GM23248 (cell line): ENCODE measurements around the gene HAGH. TPM values are rescaled to one million over a fixed set of nuclear protein-coding genes. Genes with fewer than 3 reads are reported as not detected.

Experiments
- DNase-seq: peaks from one replicate; pipeline ENCODE4 v3.0.0-alpha.2; 2015
- H2AFZ ChIP-seq: fragments of 200-600 bp; sonication (generic); 2 replicates; pipeline ENCODE4 v1.6.1; 2016; ENCODE audit warnings: antibody characterized with exemption
- H3F3A ChIP-seq: fragments of 200-600 bp; sonication (generic); 2 replicates; pipeline ENCODE4 v1.6.1; 2016; ENCODE audit warnings: mild to moderate bottlenecking, antibody characterized with exemption, mixed run types; ENCODE audit not compliant: insufficient read depth
- H3K27ac ChIP-seq: fragments of 200-600 bp; sonication (generic); 2 replicates; pipeline ENCODE4 v1.5.1; 2016; ENCODE audit warnings: mild to moderate bottlenecking
- H3K27me3 ChIP-seq: fragments of 200-600 bp; sonication (generic); replicated peaks from 2 replicates; pipeline ENCODE4 v1.6.1; 2016; ENCODE audit warnings: mild to moderate bottlenecking; ENCODE audit not compliant: insufficient read depth
- H3K36me3 ChIP-seq: fragments of 200-600 bp; sonication (generic); 2 replicates; pipeline ENCODE4 v1.6.1; 2016; ENCODE audit warnings: low read depth, mild to moderate bottlenecking
- H3K4me1 ChIP-seq: fragments of 200-600 bp; sonication (generic); 2 replicates; pipeline ENCODE4 v1.6.1; 2016; ENCODE audit warnings: mild to moderate bottlenecking; ENCODE audit not compliant: insufficient read depth
- H3K4me2 ChIP-seq: fragments of 200-600 bp; sonication (generic); one replicate; pipeline ENCODE4 v1.6.1; 2016; ENCODE audit warnings: mild to moderate bottlenecking; ENCODE audit not compliant: unreplicated experiment
- H3K4me3 ChIP-seq: fragments of 200-600 bp; sonication (generic); 2 replicates; pipeline ENCODE4 v1.5.1; 2016; ENCODE audit warnings: mild to moderate bottlenecking
- H3K79me2 ChIP-seq: fragments of 200-600 bp; sonication (generic); 2 replicates; pipeline ENCODE4 v1.6.1; 2016; ENCODE audit warnings: mild to moderate bottlenecking; ENCODE audit not compliant: insufficient read depth
- H3K9ac ChIP-seq: fragments of 200-600 bp; sonication (generic); 2 replicates; pipeline ENCODE4 v1.6.1; 2016; ENCODE audit warnings: mild to moderate bottlenecking
- H3K9me2 ChIP-seq: fragments of 200-600 bp; sonication (generic); 2 replicates; pipeline ENCODE4 v1.6.1; 2016; ENCODE audit warnings: mixed run types, mild to moderate bottlenecking, moderate library complexity; ENCODE audit not compliant: insufficient read depth
- H3K9me3 ChIP-seq: fragments of 200-600 bp; sonication (generic); one replicate; pipeline ENCODE4 v1.6.1; 2017; ENCODE audit warnings: low read depth
- H4K20me1 ChIP-seq: fragments of 200-600 bp; sonication (generic); 2 replicates; pipeline ENCODE4 v1.6.0; 2016; ENCODE audit not compliant: insufficient read depth
- EZH2 ChIP-seq: fragments of 200-600 bp; sonication (generic); IDR thresholded peaks from 2 replicates; pipeline ENCODE4 v1.6.1; 2018; ENCODE audit warnings: antibody characterized with exemption, mild to moderate bottlenecking; ENCODE audit not compliant: insufficient read depth, poor library complexity, severe bottlenecking
- EZH2phosphoT487 ChIP-seq: fragments of 200-600 bp; sonication (generic); IDR thresholded peaks from 2 replicates; pipeline ENCODE4 v1.6.1; 2018; ENCODE audit warnings: antibody characterized with exemption, moderate library complexity, mild to moderate bottlenecking, low read depth; ENCODE audit not compliant: insufficient read depth
- WGBS, 2 experiments: methylation state at CpG; one replicate each; pipeline ENCODE4 v1.1.6; 2015 to 2017; ENCODE audit warnings: low lambda C conversion rate in 2 of 2, low coverage in 1 of 2; ENCODE audit errors: missing lambda C conversion rate in 2 of 2; 5-methylcytosine and 5-hydroxymethylcytosine counted together
- in situ Hi-C: fragments of 300-500 bp; cut with MboI; formaldehyde crosslinking; loops from 2 replicates; pipeline ENCODE4 v1.15.0; 2020
- polyA plus RNA-seq: library from polyadenylated mRNA; unstranded; fragments of >200 nt; fragmentation: Nextera tagmentation; extraction: Ambion mirVana; gene quantifications from 2 replicates; pipeline ENCODE4 v1.2.1, GENCODE V29; 2016
- total RNA-seq: library from RNA; depleted of rRNA; stranded (reverse); fragments of >200 nt; shearing (Covaris generic); gene quantifications from 2 replicates; pipeline ENCODE4 v1.2.3, GENCODE V29; 2014

Gene HAGH
- total and polyA plus RNA-seq, 2 experiments from 2014 or later = 48.9 to 76.5 TPM

DNA sequence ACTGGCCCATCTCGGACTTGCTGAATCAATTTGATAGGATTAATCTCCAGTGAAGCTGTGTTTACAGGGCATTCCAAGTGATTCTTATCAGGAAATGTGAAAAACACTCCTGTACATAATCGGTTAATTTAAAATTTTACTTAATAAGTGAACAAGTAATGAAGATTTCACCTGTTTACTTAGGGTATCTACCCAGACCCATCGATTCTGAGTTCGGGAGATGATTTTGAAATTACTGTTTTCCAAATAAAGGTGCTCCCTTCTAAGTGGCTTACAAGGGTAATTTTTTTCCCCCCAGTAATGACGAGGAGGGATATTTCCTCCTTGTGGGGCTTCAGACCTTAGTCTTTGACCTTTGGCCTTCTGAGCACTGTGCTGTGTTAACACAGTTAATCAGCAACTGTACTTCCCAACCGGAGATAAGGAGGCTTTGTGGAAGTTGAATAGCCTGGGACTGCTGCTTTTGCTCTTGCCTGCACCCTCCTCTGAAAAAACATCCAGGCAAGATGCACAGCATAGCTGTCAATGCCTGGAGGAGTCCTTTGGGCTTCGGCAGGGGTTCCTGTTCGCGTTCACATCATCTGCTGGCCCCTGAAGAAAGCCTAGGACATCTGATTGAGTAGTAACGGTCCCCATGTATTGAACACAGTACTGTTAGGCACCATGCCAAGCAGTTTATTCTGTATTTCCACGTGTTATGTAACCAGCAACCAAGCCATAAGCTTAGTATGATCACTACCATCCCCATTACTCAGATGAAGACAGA is 2.2 kb upstream of the HAGH start:
- no peak overlapping the region for H3K27ac ChIP-seq
- H3K4me3 ChIP-seq = peak overlapping the region; percentile 97
- peaks cover 17% of the 10 kb centered on the region for H3K4me1 ChIP-seq
- no peak overlapping the region for H2AFZ ChIP-seq
- no peaks in the 10 kb centered on the region for H4K20me1 ChIP-seq
- H3F3A ChIP-seq = peaks cover 8% of the 10 kb centered on the region; the same call in 1 of the 2 replicates
- no peaks in the 10 kb centered on the region for H3K27me3 ChIP-seq
- H3K9me3 ChIP-seq = no peaks in the 10 kb centered on the region
- H3K4me2 ChIP-seq = peak overlapping the region; percentile 100
- WGBS, 2 experiments = 76 to 82% methylated on average over 11 of the region's 11 CpGs
- DNase-seq = no peak
- TF ChIP-seq EZH2phosphoT487 = no peak
- no peak for TF ChIP-seq EZH2
- 0 out of 2 replicates have a peak, but pooled peaks cover 7% of the 10 kb centered on the region for H3K36me3 ChIP-seq
- peak overlapping the region; percentile 86 for H3K9ac ChIP-seq
- no peaks in the 10 kb centered on the region for H3K9me2 ChIP-seq
- in situ Hi-C loops = no loop called here
- peaks cover 51% of the 10 kb centered on the region for H3K79me2 ChIP-seq

DNA sequence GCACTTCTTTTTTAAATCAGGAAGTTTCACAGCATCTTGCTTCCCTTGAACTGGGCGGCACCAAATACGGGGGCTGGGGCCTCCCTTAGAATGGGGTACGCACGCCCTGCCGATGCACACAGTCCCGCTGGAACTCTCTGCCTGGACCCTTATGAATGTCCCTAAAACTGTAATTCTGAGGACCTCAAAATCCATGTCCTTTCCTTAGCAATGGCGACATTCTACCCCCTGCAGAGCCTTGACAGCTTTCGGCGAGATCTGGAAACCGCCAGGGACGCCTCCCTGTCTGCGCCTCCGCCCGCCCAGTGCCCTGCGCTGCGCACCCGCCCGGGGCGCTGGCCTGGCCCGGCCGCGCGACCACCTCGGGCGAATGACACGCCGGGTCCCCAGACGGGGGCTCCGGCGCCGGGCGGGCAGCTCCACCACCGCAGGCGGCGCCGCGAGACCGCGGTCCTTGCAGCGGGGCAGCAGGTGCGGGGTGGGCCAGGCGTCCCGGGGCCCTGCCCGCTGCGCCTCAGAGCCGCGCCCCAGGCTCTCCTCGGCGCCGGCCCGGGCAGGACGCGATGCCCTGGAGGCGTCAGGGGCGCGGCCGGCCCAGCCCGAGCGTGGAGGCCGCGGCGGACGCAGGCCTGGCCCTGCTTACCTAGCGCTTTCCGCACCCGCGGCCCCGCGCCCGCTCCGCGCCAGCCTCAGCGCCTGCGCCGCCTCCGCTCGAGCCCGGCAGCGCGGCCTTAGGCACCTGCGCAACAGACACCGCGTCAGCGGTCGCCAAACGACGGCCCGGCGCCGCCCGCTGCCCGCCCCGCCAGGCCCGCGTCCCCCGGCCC is 548 bp downstream of the HAGH start:
- no peaks in the 10 kb centered on the region for H3K9me2 ChIP-seq
- peak overlapping the region; percentile 71 for H3K9ac ChIP-seq
- H2AFZ ChIP-seq = peak overlapping the region; percentile 83
- H3K4me2 ChIP-seq = peak overlapping the region; percentile 96
- H3F3A ChIP-seq = peaks cover 5% of the 10 kb centered on the region; the same call in 1 of the 2 replicates
- H4K20me1 ChIP-seq = no peaks in the 10 kb centered on the region
- no peaks in the 10 kb centered on the region for H3K9me3 ChIP-seq
- in situ Hi-C loops = no loop called here
- H3K4me1 ChIP-seq = peaks cover 17% of the 10 kb centered on the region
- 0 out of 2 replicates have a peak, but pooled peaks cover 7% of the 10 kb centered on the region for H3K36me3 ChIP-seq
- peaks cover 57% of the 10 kb centered on the region for H3K79me2 ChIP-seq
- H3K4me3 ChIP-seq = peak overlapping the region; percentile 97
- peak; percentile 82 for DNase-seq
- WGBS, 2 experiments = 3% methylated on average over 64 to 68 of the region's 96 CpGs
- no peaks in the 10 kb centered on the region for H3K27me3 ChIP-seq
- peak overlapping the region; percentile 36 for H3K27ac ChIP-seq
- TF ChIP-seq EZH2 (no peak), EZH2phosphoT487 (no peak)

DNA sequence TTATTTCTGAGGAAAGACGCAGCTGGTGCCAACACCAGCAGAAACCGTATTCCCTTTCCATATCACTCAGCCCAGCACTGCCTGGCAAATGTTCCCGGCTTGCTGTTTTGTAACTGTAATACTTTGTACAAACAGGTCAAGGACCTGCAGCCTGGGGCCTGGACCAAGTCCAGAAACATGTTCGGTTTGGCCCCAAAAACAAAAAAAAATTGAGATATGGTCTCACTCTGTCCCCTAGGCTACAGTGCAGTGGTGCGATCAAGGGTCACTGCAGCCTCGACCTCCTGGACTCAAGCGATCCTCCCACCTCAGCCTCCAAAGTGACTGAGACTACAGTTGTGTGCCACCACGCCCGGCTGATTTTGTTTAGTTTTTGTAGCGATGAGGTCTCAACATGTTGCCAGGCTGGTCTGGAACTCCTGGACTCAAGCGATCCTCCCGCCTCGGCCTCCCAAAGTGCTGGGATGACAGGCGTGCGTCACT is 1.2 kb downstream of the HAGH start:
- H3K4me1 ChIP-seq = peaks cover 17% of the 10 kb centered on the region
- peak overlapping the region; percentile 97 for H3K4me3 ChIP-seq
- no peak for TF ChIP-seq EZH2phosphoT487
- no peak for TF ChIP-seq EZH2
- 0 out of 2 replicates have a peak, but pooled peaks cover 7% of the 10 kb centered on the region for H3K36me3 ChIP-seq
- in situ Hi-C loops = no loop called here
- no peaks in the 10 kb centered on the region for H3K9me3 ChIP-seq
- no peaks in the 10 kb centered on the region for H3K9me2 ChIP-seq
- peaks cover 4% of the 10 kb centered on the region; the same call in 1 of the 2 replicates for H3F3A ChIP-seq
- H3K27me3 ChIP-seq = no peaks in the 10 kb centered on the region
- H3K27ac ChIP-seq = peak overlapping the region; percentile 36; the same call in 1 of the 2 replicates
- H3K4me2 ChIP-seq = peak overlapping the region; percentile 96
- H4K20me1 ChIP-seq = no peaks in the 10 kb centered on the region
- DNase-seq = no peak
- 48 to 52% methylated on average over 15 of the region's 15 CpGs for WGBS, 2 experiments
- H2AFZ ChIP-seq = peak overlapping the region; percentile 83
- H3K9ac ChIP-seq = peak overlapping the region; percentile 71
- H3K79me2 ChIP-seq = peaks cover 56% of the 10 kb centered on the region

DNA sequence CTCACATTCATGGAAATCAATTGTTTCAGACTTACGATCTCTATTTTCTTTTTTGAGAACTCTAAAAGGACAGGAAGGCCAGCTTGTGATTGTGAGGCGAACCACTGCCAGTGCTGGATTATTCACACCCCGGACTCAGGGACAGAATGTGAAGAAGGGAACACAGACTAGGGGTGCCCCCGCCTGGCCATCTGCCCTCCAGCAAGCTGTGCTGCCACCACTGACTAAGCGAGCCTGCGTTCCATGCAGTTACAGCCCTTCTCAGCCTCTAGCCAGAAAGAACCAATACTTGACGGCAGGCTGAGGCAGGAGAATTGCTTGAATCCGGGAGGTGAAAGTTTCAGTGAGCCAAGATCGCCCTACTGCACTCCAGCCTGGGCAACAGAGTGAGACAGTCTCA is 2.8 kb downstream of the HAGH start:
- no peak overlapping the region for H3K4me3 ChIP-seq
- in situ Hi-C loops = no loop called here
- DNase-seq = no peak
- no peak overlapping the region for H3K9ac ChIP-seq
- H3K9me2 ChIP-seq = no peaks in the 10 kb centered on the region
- TF ChIP-seq EZH2phosphoT487 = no peak
- no peak for TF ChIP-seq EZH2
- H3K4me2 ChIP-seq = no peak overlapping the region
- H3K27me3 ChIP-seq = no peaks in the 10 kb centered on the region
- H4K20me1 ChIP-seq = no peaks in the 10 kb centered on the region
- WGBS, 2 experiments = 84 to 90% methylated on average over 9 of the region's 9 CpGs
- H3K36me3 ChIP-seq = no peaks in the 10 kb centered on the region
- H2AFZ ChIP-seq = no peak overlapping the region
- peaks cover 4% of the 10 kb centered on the region; the same call in 1 of the 2 replicates for H3F3A ChIP-seq
- peaks cover 40% of the 10 kb centered on the region for H3K79me2 ChIP-seq
- no peak overlapping the region for H3K27ac ChIP-seq
- H3K4me1 ChIP-seq = peaks cover 8% of the 10 kb centered on the region
- H3K9me3 ChIP-seq = no peaks in the 10 kb centered on the region
